ENCODE results near the gene TTC12.

- TF ChIP-seq, protein P1, sequence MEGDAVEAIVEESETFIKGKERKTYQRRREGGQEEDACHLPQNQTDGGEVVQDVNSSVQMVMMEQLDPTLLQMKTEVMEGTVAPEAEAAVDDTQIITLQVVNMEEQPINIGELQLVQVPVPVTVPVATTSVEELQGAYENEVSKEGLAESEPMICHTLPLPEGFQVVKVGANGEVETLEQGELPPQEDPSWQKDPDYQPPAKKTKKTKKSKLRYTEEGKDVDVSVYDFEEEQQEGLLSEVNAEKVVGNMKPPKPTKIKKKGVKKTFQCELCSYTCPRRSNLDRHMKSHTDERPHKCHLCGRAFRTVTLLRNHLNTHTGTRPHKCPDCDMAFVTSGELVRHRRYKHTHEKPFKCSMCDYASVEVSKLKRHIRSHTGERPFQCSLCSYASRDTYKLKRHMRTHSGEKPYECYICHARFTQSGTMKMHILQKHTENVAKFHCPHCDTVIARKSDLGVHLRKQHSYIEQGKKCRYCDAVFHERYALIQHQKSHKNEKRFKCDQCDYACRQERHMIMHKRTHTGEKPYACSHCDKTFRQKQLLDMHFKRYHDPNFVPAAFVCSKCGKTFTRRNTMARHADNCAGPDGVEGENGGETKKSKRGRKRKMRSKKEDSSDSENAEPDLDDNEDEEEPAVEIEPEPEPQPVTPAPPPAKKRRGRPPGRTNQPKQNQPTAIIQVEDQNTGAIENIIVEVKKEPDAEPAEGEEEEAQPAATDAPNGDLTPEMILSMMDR (IDR thresholded peaks at IDR 0.05), result no peak
- TF ChIP-seq EZH2 (IDR thresholded peaks at IDR 0.05; ENCODE audit: borderline replicate concordance, insufficient read depth, low read depth, low read length, poor library complexity, severe bottlenecking), result no peak
Observed at GRCh38 chr11:113363996-113364641, 49.7 kb downstream of the TTC12 start.

All from B cell (primary cell).